PFSK-1 (cell line): Measurements from ENCODE around the gene MPPE1.

ENCODE experiments used
- FOXP2 ChIP-seq: optimal IDR thresholded peaks from 2 replicates; pipeline ENCODE3; 2011; ENCODE audit warnings: borderline replicate concordance, control low read depth, inconsistent platforms; ENCODE audit not compliant: insufficient read depth; ENCODE audit errors: extremely low read length, extremely low read depth
- POLR2AphosphoS5 ChIP-seq: IDR thresholded peaks from 2 replicates; pipeline ENCODE4 v1.6.1; 2012; ENCODE audit warnings: low read depth, mild to moderate bottlenecking, control low read depth, low read length, moderate library complexity
- REST ChIP-seq, 2 experiments: IDR thresholded peaks; 2 replicates each; pipeline versions ENCODE4 v1.6.1 to v1.8.0; 2011 to 2012; ENCODE audit warnings: low read depth in 2 of 2, low read length in 2 of 2, control low read depth in 1 of 2, inconsistent platforms in 1 of 2, mild to moderate bottlenecking in 1 of 2, moderate library complexity in 1 of 2; ENCODE audit not compliant: insufficient read depth in 1 of 2
- SIN3A ChIP-seq: IDR thresholded peaks from 2 replicates; pipeline ENCODE4 v1.6.1; 2012; ENCODE audit warnings: mild to moderate bottlenecking, low read length, moderate library complexity, borderline replicate concordance; ENCODE audit not compliant: insufficient read depth
- TAF1 ChIP-seq: IDR thresholded peaks from 2 replicates; pipeline ENCODE4 v1.6.1; 2012; ENCODE audit warnings: low read length, control low read depth, borderline replicate concordance; ENCODE audit not compliant: insufficient read depth

MPPE1 gene

GRCh38 chr18:11884396-11885030, 23.6 kb downstream of the MPPE1 start:
- TF ChIP-seq REST (IDR thresholded peaks at IDR 0.05; ENCODE audit: insufficient read depth in 1 of 2, low read depth in 2 of 2, low read length in 2 of 2) (no peak), POLR2AphosphoS5 (no peak), SIN3A (no peak), TAF1 (no peak), FOXP2 (no peak)

GRCh38 chr18:11883153-11883552, 25.0 kb downstream of the MPPE1 start:
- no peak for TF ChIP-seq SIN3A
- no peak for TF ChIP-seq FOXP2
- TF ChIP-seq POLR2AphosphoS5 = no peak
- no peak for TF ChIP-seq REST (IDR thresholded peaks at IDR 0.05; ENCODE audit: insufficient read depth in 1 of 2, low read depth in 2 of 2, low read length in 2 of 2)
- TF ChIP-seq TAF1 = no peak

- no peak for TF ChIP-seq SIN3A
- no peak for TF ChIP-seq TAF1
- no peak for TF ChIP-seq REST (IDR thresholded peaks at IDR 0.05; ENCODE audit: insufficient read depth in 1 of 2, low read depth in 2 of 2, low read length in 2 of 2)
- TF ChIP-seq FOXP2 = no peak
These were observed 25.5 kb downstream of the MPPE1 start for GRCh38 chr18:11882636-11883035.

GRCh38 chr18:11880586-11881304, 27.4 kb downstream of the MPPE1 start:
- TF ChIP-seq SIN3A (no peak), TAF1 (no peak), POLR2AphosphoS5 (no peak), FOXP2 (no peak)

GRCh38 chr18:11877497-11878135, 30.5 kb downstream of the MPPE1 start:
- TF ChIP-seq FOXP2 = no peak
- TF ChIP-seq POLR2AphosphoS5 = no peak
- TF ChIP-seq SIN3A = no peak
- TF ChIP-seq TAF1 = no peak
- TF ChIP-seq REST (IDR thresholded peaks at IDR 0.05; ENCODE audit: insufficient read depth in 1 of 2, low read depth in 2 of 2, low read length in 2 of 2) = no peak
